Uterus (tissue), 2 donors: Measurements from ENCODE around the gene STRADA.

Source experiments
- CTCF ChIP-seq, 4 experiments: fragments of 200-600 bp in 2 of 4; fragments of 450-650 bp in 2 of 4; sonication (generic) in 2 of 4; IDR thresholded peaks; one replicate each; pipeline ENCODE4 v1.5.1; 2016 to 2019; ENCODE audit warnings: antibody characterized with exemption in 4 of 4, mild to moderate bottlenecking in 2 of 4, moderate library complexity in 1 of 4
- POLR2A ChIP-seq, 2 donors: fragments of 450-650 bp; IDR thresholded peaks; one replicate each; pipeline ENCODE4 v1.6.1; 2016; ENCODE audit warnings: antibody characterized with exemption in 2 of 2, mild to moderate bottlenecking in 1 of 2, moderate library complexity in 1 of 2

- TF ChIP-seq CTCF (IDR thresholded peaks at IDR 0.05) (no peak), POLR2A (IDR thresholded peaks at IDR 0.05) (no peak)
These were observed 55.4 kb downstream of the STRADA start for GRCh38 chr17:63686138-63686685.
